CD4-positive, CD25-positive, alpha-beta regulatory T cell (primary cell): ENCODE results near the gene RIMBP2. TPM values are rescaled to one million over a fixed set of nuclear protein-coding genes. Genes with fewer than 3 reads are reported as not detected.

ENCODE experiments used
- ATAC-seq, 2 donors: fragments of 150-1000 bp; cut with Tn5 transposase; one replicate each; pipeline ENCODE4 v1.10.0; 2021; ENCODE audit warnings: low read depth in 2 of 2, moderate number of reproducible peaks in 2 of 2, moderate library complexity in 1 of 2
- DNase-seq, 3 donors: peaks; one replicate each; pipeline versions ENCODE4 v3.0.0 to v3.0.0-alpha.2; 2012 to 2022; ENCODE audit warnings: mixed read lengths in 1 of 3
- H3K27ac ChIP-seq: one replicate; pipeline ENCODE4 v1.7.0; 2013; ENCODE audit warnings: mild to moderate bottlenecking, low read length; ENCODE audit not compliant: insufficient read depth, poor library complexity, severe bottlenecking
- H3K27me3 ChIP-seq: one replicate; pipeline ENCODE4 v1.7.0; 2013; ENCODE audit warnings: low read length; ENCODE audit not compliant: control insufficient read depth, insufficient read depth
- H3K36me3 ChIP-seq: one replicate; pipeline ENCODE4 v1.7.0; 2013; ENCODE audit warnings: mild to moderate bottlenecking, low read length, moderate library complexity; ENCODE audit not compliant: control insufficient read depth, insufficient read depth
- H3K4me1 ChIP-seq: 2 replicates; pipeline ENCODE4 v1.7.0; 2013; ENCODE audit warnings: mild to moderate bottlenecking, low read length; ENCODE audit not compliant: insufficient read depth, control insufficient read depth, poor library complexity, severe bottlenecking
- H3K4me3 ChIP-seq: one replicate; pipeline ENCODE4 v1.7.0; 2013; ENCODE audit warnings: low read depth, mild to moderate bottlenecking, low read length, moderate library complexity
- H3K9me3 ChIP-seq, 2 experiments: 1 replicate in 1 of 2; 2 replicates in 1 of 2; pipeline ENCODE4 v1.7.0; 2013; ENCODE audit warnings: low read length in 2 of 2, mild to moderate bottlenecking in 1 of 2, moderate library complexity in 1 of 2; ENCODE audit not compliant: control insufficient read depth in 2 of 2
- H3K27ac Mint-ChIP-seq, 3 donors: one replicate each; pipeline ENCODE4 v1.8.0; 2020 to 2022; ENCODE audit warnings: mild to moderate bottlenecking in 3 of 3, mixed read lengths in 3 of 3, moderate library complexity in 2 of 3
- H3K27me3 Mint-ChIP-seq: one replicate; pipeline ENCODE4 v1.8.0; 2022; ENCODE audit warnings: mild to moderate bottlenecking, mixed read lengths
- H3K36me3 Mint-ChIP-seq: one replicate; pipeline ENCODE4 v1.8.0; 2020; ENCODE audit warnings: mixed read lengths
- H3K4me1 Mint-ChIP-seq, 4 donors: one replicate each; pipeline ENCODE4 v1.8.0; 2020 to 2022; ENCODE audit warnings: mixed read lengths in 4 of 4, mild to moderate bottlenecking in 1 of 4
- H3K4me3 Mint-ChIP-seq, 4 donors: one replicate each; pipeline ENCODE4 v1.8.0; 2020 to 2022; ENCODE audit warnings: mild to moderate bottlenecking in 4 of 4, mixed read lengths in 4 of 4, moderate library complexity in 3 of 4
- H3K9me3 Mint-ChIP-seq, 7 donors: one replicate each; pipeline ENCODE4 v1.8.0; 2020 to 2022; ENCODE audit warnings: mixed read lengths in 7 of 7, mild to moderate bottlenecking in 3 of 7, moderate library complexity in 2 of 7
- polyA plus RNA-seq, 4 donors: library from polyadenylated mRNA; unstranded; fragments of 300-500 nt; fragmentation: Illumina TruSeq; gene quantifications; one replicate each; pipeline ENCODE4 v1.2.3, GENCODE V29; 2021
- total RNA-seq: library from RNA; stranded (reverse); gene quantifications from one replicate; pipeline ENCODE4 v1.2.3, GENCODE V29; 2022

RIMBP2 gene
- total and polyA plus RNA-seq, 5 donors from 2014 or later, result not detected

GRCh38 chr12:130433834-130434233 lies 282.3 kb downstream of the RIMBP2 start:
- H3K9me3 Mint-ChIP-seq, result peaks cover 0 to 2% (median 0%) of the 10 kb centered on the region in 7 donors
- peak overlapping the region in 1 of 3 donors; percentile 52 for H3K27ac Mint-ChIP-seq
- DNase-seq (no peak), ATAC-seq (no peak)
- H3K27ac ChIP-seq, result no peak overlapping the region
- H3K4me3 Mint-ChIP-seq, result no peak overlapping the region
- no peaks in the 10 kb centered on the region for H3K4me1 ChIP-seq
- no peaks in the 10 kb centered on the region for H3K27me3 Mint-ChIP-seq
- H3K27me3 ChIP-seq, result no peaks in the 10 kb centered on the region
- no peaks in the 10 kb centered on the region for H3K36me3 ChIP-seq
- H3K36me3 Mint-ChIP-seq, result no peaks in the 10 kb centered on the region
- no peaks in the 10 kb centered on the region for H3K9me3 ChIP-seq
- no peak overlapping the region for H3K4me3 ChIP-seq
- H3K4me1 Mint-ChIP-seq, result no peaks in the 10 kb centered on the region

GRCh38 chr12:130433411-130433810 lies 282.7 kb downstream of the RIMBP2 start:
- no peak for DNase-seq
- no peaks in the 10 kb centered on the region for H3K36me3 ChIP-seq
- no peak overlapping the region for H3K4me3 ChIP-seq
- Mint-ChIP-seq H3K36me3 (no peaks in the 10 kb centered on the region), H3K9me3 (peaks cover 0 to 2% (median 0%) of the 10 kb centered on the region in 7 donors), H3K27me3 (no peaks in the 10 kb centered on the region), H3K4me1 (no peaks in the 10 kb centered on the region), H3K27ac (peak overlapping the region in 1 of 3 donors; percentile 52), H3K4me3 (no peak overlapping the region)
- H3K27ac ChIP-seq, result no peak overlapping the region
- no peaks in the 10 kb centered on the region for H3K27me3 ChIP-seq
- ATAC-seq, result no peak
- no peaks in the 10 kb centered on the region for H3K4me1 ChIP-seq
- no peaks in the 10 kb centered on the region for H3K9me3 ChIP-seq

- no peak overlapping the region for H3K4me3 ChIP-seq
- Mint-ChIP-seq H3K36me3 (no peaks in the 10 kb centered on the region), H3K4me1 (no peaks in the 10 kb centered on the region), H3K27ac (no peak overlapping the region), H3K27me3 (no peaks in the 10 kb centered on the region), H3K4me3 (no peak overlapping the region), H3K9me3 (no peaks in the 10 kb centered on the region)
- DNase-seq (no peak), ATAC-seq (no peak)
- no peak overlapping the region for H3K27ac ChIP-seq
- no peaks in the 10 kb centered on the region for H3K27me3 ChIP-seq
- H3K4me1 ChIP-seq, result no peaks in the 10 kb centered on the region
- no peaks in the 10 kb centered on the region for H3K9me3 ChIP-seq
- no peaks in the 10 kb centered on the region for H3K36me3 ChIP-seq
Measured at GRCh38 chr12:130431176-130431575, 284.9 kb downstream of the RIMBP2 start.

- no peaks in the 10 kb centered on the region for H3K36me3 Mint-ChIP-seq
- no peak overlapping the region for H3K4me3 ChIP-seq
- no peaks in the 10 kb centered on the region for H3K27me3 Mint-ChIP-seq
- no peak overlapping the region for H3K27ac ChIP-seq
- DNase-seq, result no peak
- H3K27ac Mint-ChIP-seq, result no peak overlapping the region
- no peaks in the 10 kb centered on the region for H3K9me3 ChIP-seq
- no peak for ATAC-seq
- no peaks in the 10 kb centered on the region for H3K36me3 ChIP-seq
- no peaks in the 10 kb centered on the region for H3K9me3 Mint-ChIP-seq
- no peaks in the 10 kb centered on the region for H3K27me3 ChIP-seq
- no peak overlapping the region for H3K4me3 Mint-ChIP-seq
- H3K4me1 ChIP-seq, result no peaks in the 10 kb centered on the region
- H3K4me1 Mint-ChIP-seq, result no peaks in the 10 kb centered on the region
Measured at GRCh38 chr12:130429656-130430505, 286.2 kb downstream of the RIMBP2 start.

- Histone ChIP-seq H3K36me3 (no peaks in the 10 kb centered on the region), H3K4me3 (no peak overlapping the region), H3K4me1 (no peaks in the 10 kb centered on the region), H3K27ac (no peak overlapping the region), H3K27me3 (no peaks in the 10 kb centered on the region), H3K9me3 (no peaks in the 10 kb centered on the region)
- H3K4me1 Mint-ChIP-seq, result no peaks in the 10 kb centered on the region
- no peak overlapping the region for H3K4me3 Mint-ChIP-seq
- no peak for DNase-seq
- H3K36me3 Mint-ChIP-seq, result no peaks in the 10 kb centered on the region
- H3K27me3 Mint-ChIP-seq, result no peaks in the 10 kb centered on the region
- peaks cover 0 to 2% (median 0%) of the 10 kb centered on the region in 7 donors for H3K9me3 Mint-ChIP-seq
- no peak for ATAC-seq
- H3K27ac Mint-ChIP-seq, result no peak overlapping the region
Measured at GRCh38 chr12:130428116-130428515, 288.0 kb downstream of the RIMBP2 start.

- Histone ChIP-seq H3K36me3 (no peaks in the 10 kb centered on the region), H3K27me3 (no peaks in the 10 kb centered on the region), H3K4me1 (no peaks in the 10 kb centered on the region), H3K9me3 (no peaks in the 10 kb centered on the region), H3K27ac (no peak overlapping the region), H3K4me3 (no peak overlapping the region)
- Mint-ChIP-seq H3K4me1 (no peaks in the 10 kb centered on the region), H3K9me3 (peaks cover 0 to 2% (median 0%) of the 10 kb centered on the region in 7 donors), H3K27ac (no peak overlapping the region), H3K4me3 (no peak overlapping the region), H3K27me3 (no peaks in the 10 kb centered on the region), H3K36me3 (no peaks in the 10 kb centered on the region)
- DNase-seq, result no peak
- no peak for ATAC-seq
Measured at GRCh38 chr12:130427381-130427887, 288.7 kb downstream of the RIMBP2 start.

GRCh38 chr12:130425698-130426245 lies 290.3 kb downstream of the RIMBP2 start:
- Mint-ChIP-seq H3K4me1 (no peaks in the 10 kb centered on the region), H3K9me3 (peaks cover 0 to 2% (median 0%) of the 10 kb centered on the region in 7 donors), H3K27me3 (no peaks in the 10 kb centered on the region), H3K4me3 (no peak overlapping the region), H3K36me3 (no peaks in the 10 kb centered on the region), H3K27ac (no peak overlapping the region)
- no peaks in the 10 kb centered on the region for H3K27me3 ChIP-seq
- no peak overlapping the region for H3K4me3 ChIP-seq
- H3K27ac ChIP-seq, result no peak overlapping the region
- no peaks in the 10 kb centered on the region for H3K4me1 ChIP-seq
- H3K36me3 ChIP-seq, result no peaks in the 10 kb centered on the region
- DNase-seq (no peak), ATAC-seq (no peak)
- no peaks in the 10 kb centered on the region for H3K9me3 ChIP-seq
